ENCODE results near the gene TBC1D3D. TPM values are rescaled to one million over a fixed set of nuclear protein-coding genes. Genes with fewer than 3 reads are reported as not detected.
"Not testable (repeated sequence)": the region's sequence is repeated elsewhere in the genome, so short reads cannot be mapped to it uniquely, and the experiment has no call there.

TBC1D3D gene
- total RNA-seq, result 2.1 TPM

DNA sequence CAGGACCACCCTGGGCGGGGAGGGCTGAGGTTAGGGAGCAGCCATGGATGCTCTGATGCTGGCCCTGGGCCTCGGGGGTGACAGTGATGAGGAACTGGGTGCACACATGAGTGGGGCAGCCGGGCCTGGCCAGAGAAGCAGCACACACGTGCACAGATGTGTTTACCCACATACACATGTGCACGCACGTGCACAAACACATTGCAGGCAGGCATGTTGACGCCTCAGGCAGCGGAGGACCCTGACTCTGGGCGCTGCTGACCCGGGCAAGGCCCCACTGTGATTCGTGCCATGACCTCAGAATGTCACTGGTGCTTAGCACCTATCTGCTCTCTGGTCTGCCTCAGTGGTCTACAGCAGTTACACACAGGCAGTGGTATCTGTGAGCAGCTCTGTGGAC, at the start of gene TBC1D3D:
Gene TBC1D3D (plus strand): TSS at position 301 of the 400 bp plus-strand sequence. CDS start 1,585 bp downstream, outside the sequence.
- DNase-seq, result not testable (repeated sequence)

DNA sequence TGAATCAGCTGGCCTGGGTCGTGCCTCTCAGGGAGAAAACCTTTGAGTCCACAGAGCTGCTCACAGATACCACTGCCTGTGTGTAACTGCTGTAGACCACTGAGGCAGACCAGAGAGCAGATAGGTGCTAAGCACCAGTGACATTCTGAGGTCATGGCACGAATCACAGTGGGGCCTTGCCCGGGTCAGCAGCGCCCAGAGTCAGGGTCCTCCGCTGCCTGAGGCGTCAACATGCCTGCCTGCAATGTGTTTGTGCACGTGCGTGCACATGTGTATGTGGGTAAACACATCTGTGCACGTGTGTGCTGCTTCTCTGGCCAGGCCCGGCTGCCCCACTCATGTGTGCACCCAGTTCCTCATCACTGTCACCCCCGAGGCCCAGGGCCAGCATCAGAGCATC, 14.8 kb upstream of the TBC1D3D start, which contains the start of gene TBC1D3L:
Gene TBC1D3L (minus strand): TSS at position 101 of the 400 bp plus-strand sequence. CDS start 1,540 bp downstream, outside the sequence.
- not testable (repeated sequence) for DNase-seq

Other genes starting within 250 kb of the TBC1D3D start
- not detected for gene TBC1D3K, start 79.6 kb upstream of the TBC1D3D start, total RNA-seq
- 3.0 TPM for gene TBC1D3L, start 14.9 kb upstream of the TBC1D3D start, total RNA-seq
- gene TBC1D3C, start 64.7 kb downstream of the TBC1D3D start, total RNA-seq, result not detected
- gene TBC1D3E, start 124.0 kb downstream of the TBC1D3D start, total RNA-seq, result not detected
- not detected for gene TBC1D3, start 188.6 kb downstream of the TBC1D3D start, total RNA-seq